Pancreas (tissue), 10 donors: ENCODE measurements around the gene MT1B. TPM values are rescaled to one million over a fixed set of nuclear protein-coding genes. Genes with fewer than 3 reads are reported as not detected.

Source experiments
- ATAC-seq, 4 donors: fragments of 200-7000 bp; cut with Tn5 transposase; one replicate each; pipeline versions ENCODE4 v1.8.0 to v1.9.1; 2020; ENCODE audit warnings: mild to moderate bottlenecking in 4 of 4, moderate library complexity in 4 of 4
- DNase-seq, 6 donors: peaks; one replicate each; pipeline ENCODE4 v3.0.0-alpha.2; 2020
- FAIRE-seq: peaks from 2 replicates; lab custom pipeline; 2012; peaks lifted over from hg19 to GRCh38; lab: Jason Lieb, UNC
- H3K27ac ChIP-seq, 4 donors: fragments of 200-600 bp; sonication (generic); 1 replicate in 3 of 4; 2 replicates in 1 of 4; pipeline versions ENCODE4 v1.5.0 to v1.8.0; 2020
- H3K27me3 ChIP-seq, 4 donors: fragments of 200-600 bp; one replicate each; pipeline ENCODE4 v1.8.0; 2021
- H3K36me3 ChIP-seq, 3 donors: fragments of 200-600 bp; sonication (generic) in 1 of 3; one replicate each; pipeline versions ENCODE4 v1.5.0 to v1.8.0; 2020 to 2021
- H3K4me1 ChIP-seq, 3 donors: fragments of 200-600 bp; one replicate each; pipeline ENCODE4 v1.8.0; 2021
- H3K4me3 ChIP-seq, 4 donors: fragments of 200-600 bp; sonication (generic) in 2 of 4; one replicate each; pipeline versions ENCODE4 v1.5.0 to v1.8.0; 2020 to 2021
- H3K9me3 ChIP-seq, 4 donors: fragments of 200-600 bp; one replicate each; pipeline ENCODE4 v1.8.0; 2021
- CTCF ChIP-seq, 4 donors: fragments of 200-600 bp; sonication (generic) in 3 of 4; IDR thresholded peaks; one replicate each; pipeline versions ENCODE4 v1.5.0 to v1.8.0; 2021; ENCODE audit warnings: antibody characterized with exemption in 4 of 4
- WGBS, 2 donors: extraction: QIAGEN DNeasy Blood & Tissue Kit; methylation state at CpG; one replicate each; pipeline ENCODE4 v1.1.7; 2013; 5-methylcytosine and 5-hydroxymethylcytosine counted together
- intact Hi-C, 3 donors: fragments of 100-400 bp; cut with DNase I; formaldehyde crosslinking; loops; one replicate each; pipeline versions ENCODE4 v1.11.1 to v1.14.2; 2022
- polyA plus RNA-seq, 2 donors: library from polyadenylated mRNA; stranded (reverse); fragments of 200-250 nt; gene quantifications; one replicate each; pipeline ENCODE4 v1.2.3, GENCODE V29; 2013
- total RNA-seq, 6 donors: library from RNA; stranded (reverse); fragmentation: NEBNext Ultra II Directional in 4 of 6; extraction: Animal tissue kit (Norgen Biotek cat#: 25700) in 4 of 6; gene quantifications; one replicate each; pipeline versions ENCODE4 v1.2.1 to v1.2.4, GENCODE V29; 2021 to 2023
- donor health status: healthy with polysubstance abuse.
- donor health status: DM: no; HTN: no; CAD: no; lungs with moderate emphysema.
- donor health status: DM: no; HTN: no; CAD: no.
- donor health status: control.
- donor health status: control.
- donor health status: Bipolar disorder and iron deficiency.
- donor health status: DM: yes; HTN: yes; CAD: no.
- donor health status: DM: no; HTN: no; CAD: no.
- donor health status: DM: no; HTN: no; CAD: no.
- donor health status: DM: yes; HTN: yes; CAD: no.

The MT1B gene
- total and polyA plus RNA-seq, 8 donors = not detected

GRCh38 chr16:56635441-56635967 lies 16.2 kb upstream of the MT1B start:
- Histone ChIP-seq H3K36me3 (no peaks in the 10 kb centered on the region), H3K27me3 (no peaks in the 10 kb centered on the region), H3K4me1 (peaks cover 0 to 12% (median 8%) of the 10 kb centered on the region in 3 donors), H3K4me3 (no peak overlapping the region), H3K27ac (no peak overlapping the region), H3K9me3 (no peaks in the 10 kb centered on the region)
- no peak for TF ChIP-seq CTCF (IDR thresholded peaks at IDR 0.05)
- DNase-seq = no peak
- 74 to 81% methylated on average over 24 to 40 of the region's 40 CpGs for WGBS, 2 donors
- no peak for ATAC-seq
- no peak for FAIRE-seq
- intact Hi-C loops = no loop called here

GRCh38 chr16:56636616-56637413 lies 14.9 kb upstream of the MT1B start:
- H3K4me1 ChIP-seq = peaks cover 0 to 12% (median 8%) of the 10 kb centered on the region in 3 donors
- no peak overlapping the region for H3K4me3 ChIP-seq
- TF ChIP-seq CTCF (IDR thresholded peaks at IDR 0.05) = no peak
- H3K27ac ChIP-seq = no peak overlapping the region
- intact Hi-C loops = no loop called here
- WGBS, 2 donors = 85 to 90% methylated on average over 9 of the region's 9 CpGs
- FAIRE-seq = no peak
- H3K36me3 ChIP-seq = no peaks in the 10 kb centered on the region
- H3K9me3 ChIP-seq = no peaks in the 10 kb centered on the region
- no peak for ATAC-seq
- no peak for DNase-seq
- no peaks in the 10 kb centered on the region for H3K27me3 ChIP-seq

- ATAC-seq (peak; percentile 83 to 90 (median 88)), DNase-seq (peak; percentile 79 to 90 (median 83)), FAIRE-seq (no peak)
- WGBS, 2 donors = 14 to 25% methylated on average over 61 to 68 of the region's 68 CpGs
- H3K9me3 ChIP-seq = no peaks in the 10 kb centered on the region
- TF ChIP-seq CTCF (IDR thresholded peaks at IDR 0.05) = no peak
- H3K36me3 ChIP-seq = no peaks in the 10 kb centered on the region
- H3K27ac ChIP-seq = peak within 1 kb of the TSS in 1 of 4 donors; percentile 50
- peaks cover 0 to 10% (median 8%) of the 10 kb centered on the region in 3 donors for H3K4me1 ChIP-seq
- H3K27me3 ChIP-seq = no peaks in the 10 kb centered on the region
- intact Hi-C loops = no loop called here
- H3K4me3 ChIP-seq = peak within 1 kb of the TSS; percentile 14 to 53 (median 32)
These were observed 13.6 kb upstream of the MT1B start, which contains the start of gene MT1A for GRCh38 chr16:56637814-56638750. Gene MT1A (plus strand): TSS chr16:56638666. CDS start chr16:56638739, 73 bp downstream.

GRCh38 chr16:56639045-56639444 lies 12.6 kb upstream of the MT1B start:
- FAIRE-seq (no peak), ATAC-seq (peak in 1 of 4 donors; percentile 7), DNase-seq (no peak)
- Histone ChIP-seq H3K27ac (no peak overlapping the region), H3K27me3 (no peaks in the 10 kb centered on the region), H3K4me1 (peaks cover 4 to 16% (median 8%) of the 10 kb centered on the region in 3 donors), H3K36me3 (no peaks in the 10 kb centered on the region), H3K4me3 (no peak overlapping the region), H3K9me3 (no peaks in the 10 kb centered on the region)
- 27 to 49% methylated on average over 1 of the region's 1 CpG for WGBS, 2 donors
- intact Hi-C loops = no loop called here
- TF ChIP-seq CTCF (IDR thresholded peaks at IDR 0.05) = no peak
